Body of pancreas (tissue), 4 donors: ENCODE results near the gene MIEF1.

Experiments used
- CTCF ChIP-seq, 7 experiments: fragments of 450-650 bp in 4 of 7; fragments of 200-600 bp in 3 of 7; sonication (generic) in 3 of 7; IDR thresholded peaks; one replicate each; pipeline ENCODE4 v1.5.1; 2016 to 2019; ENCODE audit warnings: antibody characterized with exemption in 7 of 7
- POLR2A ChIP-seq, 3 donors: fragments of 450-650 bp; IDR thresholded peaks; one replicate each; pipeline ENCODE4 v1.6.1; 2016; ENCODE audit warnings: antibody characterized with exemption in 3 of 3, mild to moderate bottlenecking in 2 of 3

- TF ChIP-seq CTCF (IDR thresholded peaks at IDR 0.05), result no peak
- TF ChIP-seq POLR2A (IDR thresholded peaks at IDR 0.05), result no peak
These were observed 63.4 kb downstream of the MIEF1 start for GRCh38 chr22:39565414-39565944.
